ENCODE data around the gene IFT57. TPM values are rescaled to one million over a fixed set of nuclear protein-coding genes. Genes with fewer than 3 reads are reported as not detected.

Gene IFT57
- total and polyA plus RNA-seq, 2 of the 8 experiments (the other 6 are each of a cell fraction or from before 2014, with no cell fraction given), result 15.1 to 27.8 TPM

GRCh38 chr3:108234387-108234957 is 12.2 kb upstream of the IFT57 start:
- TF ChIP-seq CREB1 (IDR thresholded peaks at IDR 0.05), result no peak
- no peak for TF ChIP-seq TEAD4 (IDR thresholded peaks at IDR 0.05; ENCODE audit: low read depth, low read length)
- TF ChIP-seq RFX5 (IDR thresholded peaks at IDR 0.05; ENCODE audit: borderline replicate concordance, low read depth, low read length), result no peak
- no peak for TF ChIP-seq PHF8 (conservative IDR thresholded peaks at IDR 0.05; ENCODE audit: low read depth, low read length)
- no peak for TF ChIP-seq TAF1 (IDR thresholded peaks at IDR 0.05; ENCODE audit: low read depth, low read length)
- TF ChIP-seq GABPA (IDR thresholded peaks at IDR 0.05; ENCODE audit: borderline replicate concordance, insufficient read depth, low read length), result no peak
- no peak for TF ChIP-seq MAFK (IDR thresholded peaks at IDR 0.05; ENCODE audit: low read depth, low read length)
- TF ChIP-seq TCF12 (IDR thresholded peaks at IDR 0.05; ENCODE audit: low read depth, low read length), result no peak
- no peak for TF ChIP-seq BRCA1 (IDR thresholded peaks at IDR 0.05; ENCODE audit: low read depth, low read length)
- TF ChIP-seq KDM1A (IDR thresholded peaks at IDR 0.05; ENCODE audit: borderline replicate concordance, low read length), result no peak
- no peak for TF ChIP-seq ZNF274 (IDR thresholded peaks at IDR 0.05; ENCODE audit: borderline replicate concordance, extremely low read depth, low read length)
- no peak for TF ChIP-seq E2F6 (IDR thresholded peaks at IDR 0.05)
- no peak for TF ChIP-seq EGR1 (IDR thresholded peaks at IDR 0.05; ENCODE audit: borderline replicate concordance, low read depth, low read length)
- TF ChIP-seq CHD1 (IDR thresholded peaks at IDR 0.05; ENCODE audit: low read depth, low read length), result no peak
- no peak overlapping the region for H2BK15ac ChIP-seq (ENCODE audit: low read length)
- H3K9me3 ChIP-seq (ENCODE audit: insufficient read depth in 2 of 2, low read depth in 1 of 2, low read length in 1 of 2), result no peaks in the 10 kb centered on the region
- H3K27me3 ChIP-seq (replicated peaks in 1 of 4; ENCODE audit: control insufficient read depth in 3 of 4, extremely low read depth in 1 of 4, insufficient read depth in 3 of 4, low read length in 3 of 4), result no peaks in the 10 kb centered on the region
- POLR2A ChIA-PET (ENCODE audit: partially characterized antibody), result no interaction called here
- no peaks in the 10 kb centered on the region for H3K79me2 ChIP-seq (ENCODE audit: control insufficient read depth in 1 of 2, insufficient read depth in 2 of 2, low read length in 2 of 2)
- H3K23ac ChIP-seq (ENCODE audit: insufficient read length), result no peak overlapping the region
- no peak overlapping the region for H2BK12ac ChIP-seq (ENCODE audit: low read depth, low read length)
- H2BK20ac ChIP-seq (ENCODE audit: low read length), result no peak overlapping the region
- H2AFZ ChIP-seq (ENCODE audit: low read length), result no peak overlapping the region
- H3K4me3 ChIP-seq (ENCODE audit: extremely low read depth in 1 of 4, insufficient read depth in 2 of 4, low read depth in 3 of 4, low read length in 4 of 4), result no peak overlapping the region
- H3K18ac ChIP-seq (ENCODE audit: extremely low read depth, low read length), result no peak overlapping the region
- no peak overlapping the region for H2BK120ac ChIP-seq (replicated peaks; ENCODE audit: low read depth, low read length)
- H3K27ac ChIP-seq (ENCODE audit: low read depth, low read length), result no peak overlapping the region
- no peak overlapping the region for H4K5ac ChIP-seq (ENCODE audit: insufficient read length, low read depth, low read length)
- H3K23me2 ChIP-seq (ENCODE audit: low read depth, low read length), result no peaks in the 10 kb centered on the region
- no peak overlapping the region for H3K4me2 ChIP-seq (ENCODE audit: insufficient read depth in 1 of 2, low read depth in 2 of 2, low read length in 2 of 2)
- H3K36me3 ChIP-seq (ENCODE audit: control insufficient read depth in 2 of 4, insufficient read depth in 4 of 4, low read length in 3 of 4), result no peaks in the 10 kb centered on the region
- H4K8ac ChIP-seq (ENCODE audit: extremely low read depth, insufficient read depth, low read length), result no peak overlapping the region
- CTCF ChIA-PET (ENCODE audit: partially characterized antibody), result interaction anchor here (0.7 kb wide), 1 partner anchor 81 kb away, joined by 3 read pairs; no protein-coding TSS in a partner anchor
- WGBS, 2 experiments (ENCODE audit: extremely low coverage in 1 of 2, insufficient coverage in 1 of 2, insufficient read length in 1 of 2, insufficient replicate concordance in 2 of 2, low coverage in 1 of 2, low lambda C conversion rate in 2 of 2, missing lambda C conversion rate in 1 of 2), result 100% methylated on average over 1 of the region's 1 CpG; no CpG with 5 or more reads in 1 of the 2 experiments
- H3K4me1 ChIP-seq (replicated peaks in 1 of 4; ENCODE audit: control insufficient read depth in 3 of 4, insufficient read depth in 4 of 4, low read length in 3 of 4), result no peaks in the 10 kb centered on the region
- H4K91ac ChIP-seq (replicated peaks; ENCODE audit: insufficient read length, low read length), result no peak overlapping the region
- DNase-seq (ENCODE audit: low read depth in 1 of 2, low spot score in 2 of 2) (no peak), FAIRE-seq (no peak)
- H2AK5ac ChIP-seq (ENCODE audit: low read depth, low read length), result no peak overlapping the region
- H3K56ac ChIP-seq (replicated peaks; ENCODE audit: insufficient read length, low read depth, low read length), result no peak overlapping the region
- H3K4ac ChIP-seq (replicated peaks; ENCODE audit: insufficient read length, low read depth, low read length), result no peak overlapping the region
- no peaks in the 10 kb centered on the region; the same call in 1 of the 2 replicates for H3K79me1 ChIP-seq (ENCODE audit: low read depth, low read length)
- H4K20me1 ChIP-seq (replicated peaks in 1 of 2; ENCODE audit: control insufficient read depth in 1 of 2, insufficient read depth in 2 of 2, low read length in 2 of 2), result no peaks in the 10 kb centered on the region
- no peak overlapping the region for H3K14ac ChIP-seq (ENCODE audit: insufficient read length)
- H3K9ac ChIP-seq (replicated peaks in 1 of 4; ENCODE audit: extremely low read depth in 1 of 4, low read depth in 3 of 4, low read length in 3 of 4), result no peak overlapping the region
- H2BK5ac ChIP-seq (ENCODE audit: low read depth, low read length), result no peak overlapping the region
